ENCODE results near the gene EXT2. TPM values are rescaled to one million over a fixed set of nuclear protein-coding genes. Genes with fewer than 3 reads are reported as not detected.

Gene EXT2
- total RNA-seq, 1 experiment from 2014 or later, result 76.7 TPM

- DNase-seq (ENCODE audit: low read depth), result no peak
These were observed 192.7 kb downstream of the EXT2 start for GRCh38 chr11:44288133-44288526.

GRCh38 chr11:44290208-44290607 is 194.7 kb downstream of the EXT2 start:
- no peak for DNase-seq (ENCODE audit: low read depth)

Other genes with a start within 250 kb of the EXT2 start
- 26.7 and 48.0 TPM in 2 replicates for gene ALKBH3, start 214.8 kb upstream of the EXT2 start, total RNA-seq (2014; rRNA removed; shearing (Covaris generic))
- 0.80 and 1.1 TPM in 2 replicates for gene C11orf96, start 153.0 kb upstream of the EXT2 start, total RNA-seq (2014; rRNA removed; shearing (Covaris generic))
- not detected in 2 replicates for gene ACCSL, start 47.7 kb upstream of the EXT2 start, total RNA-seq (2014; rRNA removed; shearing (Covaris generic))
- gene ACCS, start 29.4 kb upstream of the EXT2 start, total RNA-seq (2014; rRNA removed; shearing (Covaris generic)), result 0.51 and 5.2 TPM in 2 replicates
- 0.39 and 1.5 TPM in 2 replicates for gene ALX4, start 214.5 kb downstream of the EXT2 start, total RNA-seq (2014; rRNA removed; shearing (Covaris generic))

All from Daoy (cell line).